Tibial artery (tissue), 4 donors: Measurements from ENCODE around the gene ALDH4A1.

ENCODE experiments used
- DNase-seq, 2 donors: peaks; one replicate each; pipeline ENCODE4 v3.0.0-alpha.2; 2019
- H3K27ac ChIP-seq, 2 donors: fragments of 200-600 bp; sonication (generic) in 1 of 2; 1 replicate in 1 of 2; 2 replicates in 1 of 2; pipeline ENCODE4 v1.5.1; 2018 to 2019; ENCODE audit warnings: mild to moderate bottlenecking in 1 of 2
- H3K27me3 ChIP-seq, 2 donors: fragments of 200-600 bp; sonication (generic) in 1 of 2; one replicate each; pipeline versions ENCODE4 v1.5.1 to v1.6.0; 2016 to 2019
- H3K36me3 ChIP-seq, 3 donors: fragments of 200-600 bp; sonication (generic) in 2 of 3; one replicate each; pipeline ENCODE4 v1.5.1; 2016 to 2019; ENCODE audit warnings: mild to moderate bottlenecking in 2 of 3
- H3K4me1 ChIP-seq, 4 donors: fragments of 200-600 bp; sonication (generic) in 2 of 4; 1 replicate in 3 of 4; 2 replicates in 1 of 4; pipeline ENCODE4 v1.5.1; 2016 to 2019
- H3K4me3 ChIP-seq, 2 donors: fragments of 200-600 bp; sonication (generic) in 1 of 2; 1 replicate in 1 of 2; 2 replicates in 1 of 2; pipeline ENCODE4 v1.5.1; 2018 to 2019; ENCODE audit warnings: mild to moderate bottlenecking in 2 of 2
- H3K9me3 ChIP-seq, 3 donors: fragments of 200-600 bp; sonication (generic) in 1 of 3; one replicate each; pipeline ENCODE4 v1.5.1; 2016 to 2019
- intact Hi-C: fragments of 100-400 bp; cut with DNase I; formaldehyde crosslinking; loops from one replicate; pipeline ENCODE4 v1.15.0; 2023; ENCODE audit warnings: low total_unique reads
- TF ChIP-seq, protein P1 (sequence below), 2 experiments: fragments of 200-600 bp in 1 of 2; fragments of 450-650 bp in 1 of 2; IDR thresholded peaks; one replicate each; pipeline ENCODE4 v1.5.1; 2017 to 2019; ENCODE audit warnings: antibody characterized with exemption in 2 of 2, mild to moderate bottlenecking in 1 of 2, moderate library complexity in 1 of 2

ALDH4A1 gene

DNA sequence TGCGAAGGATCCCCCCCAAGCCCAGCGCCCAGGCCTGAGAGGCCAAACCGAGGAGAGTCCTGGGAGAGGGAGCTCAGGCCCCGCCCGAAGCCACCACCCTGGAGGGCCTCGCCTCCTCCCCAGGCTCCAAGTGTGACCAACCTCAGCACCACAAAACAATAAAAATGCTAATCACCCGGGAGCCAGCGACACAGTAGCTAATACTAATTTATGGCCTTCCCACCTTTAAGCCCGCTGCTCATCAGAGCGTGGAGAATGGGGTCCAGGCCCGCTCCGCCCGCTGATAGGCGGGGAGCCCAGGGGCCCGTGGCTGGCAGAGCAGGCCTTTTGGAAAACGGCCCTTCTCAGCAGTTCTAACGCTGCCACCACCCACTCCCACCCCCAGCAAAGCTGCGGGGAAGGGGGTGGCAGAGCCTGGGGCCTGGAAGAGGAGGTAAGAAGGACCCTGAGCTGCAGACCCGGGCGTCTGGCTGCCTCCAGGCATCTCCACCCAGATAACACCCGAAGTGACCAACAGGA is 22.5 kb downstream of the ALDH4A1 start:
- TF ChIP-seq, protein P1, sequence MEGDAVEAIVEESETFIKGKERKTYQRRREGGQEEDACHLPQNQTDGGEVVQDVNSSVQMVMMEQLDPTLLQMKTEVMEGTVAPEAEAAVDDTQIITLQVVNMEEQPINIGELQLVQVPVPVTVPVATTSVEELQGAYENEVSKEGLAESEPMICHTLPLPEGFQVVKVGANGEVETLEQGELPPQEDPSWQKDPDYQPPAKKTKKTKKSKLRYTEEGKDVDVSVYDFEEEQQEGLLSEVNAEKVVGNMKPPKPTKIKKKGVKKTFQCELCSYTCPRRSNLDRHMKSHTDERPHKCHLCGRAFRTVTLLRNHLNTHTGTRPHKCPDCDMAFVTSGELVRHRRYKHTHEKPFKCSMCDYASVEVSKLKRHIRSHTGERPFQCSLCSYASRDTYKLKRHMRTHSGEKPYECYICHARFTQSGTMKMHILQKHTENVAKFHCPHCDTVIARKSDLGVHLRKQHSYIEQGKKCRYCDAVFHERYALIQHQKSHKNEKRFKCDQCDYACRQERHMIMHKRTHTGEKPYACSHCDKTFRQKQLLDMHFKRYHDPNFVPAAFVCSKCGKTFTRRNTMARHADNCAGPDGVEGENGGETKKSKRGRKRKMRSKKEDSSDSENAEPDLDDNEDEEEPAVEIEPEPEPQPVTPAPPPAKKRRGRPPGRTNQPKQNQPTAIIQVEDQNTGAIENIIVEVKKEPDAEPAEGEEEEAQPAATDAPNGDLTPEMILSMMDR (IDR thresholded peaks at IDR 0.05): no peak
- H3K4me3 ChIP-seq: no peak overlapping the region
- H3K36me3 ChIP-seq: peaks cover 0 to 37% (median 18%) of the 10 kb centered on the region in 3 donors
- intact Hi-C loops: loop anchor here (5.0 to 10.0 kb wide), 2 partner anchors 217 to 285 kb away; no protein-coding TSS in a partner anchor
- no peaks in the 10 kb centered on the region for H3K27me3 ChIP-seq
- no peak for DNase-seq
- no peak overlapping the region for H3K27ac ChIP-seq
- no peaks in the 10 kb centered on the region for H3K9me3 ChIP-seq
- no peaks in the 10 kb centered on the region for H3K4me1 ChIP-seq

DNA sequence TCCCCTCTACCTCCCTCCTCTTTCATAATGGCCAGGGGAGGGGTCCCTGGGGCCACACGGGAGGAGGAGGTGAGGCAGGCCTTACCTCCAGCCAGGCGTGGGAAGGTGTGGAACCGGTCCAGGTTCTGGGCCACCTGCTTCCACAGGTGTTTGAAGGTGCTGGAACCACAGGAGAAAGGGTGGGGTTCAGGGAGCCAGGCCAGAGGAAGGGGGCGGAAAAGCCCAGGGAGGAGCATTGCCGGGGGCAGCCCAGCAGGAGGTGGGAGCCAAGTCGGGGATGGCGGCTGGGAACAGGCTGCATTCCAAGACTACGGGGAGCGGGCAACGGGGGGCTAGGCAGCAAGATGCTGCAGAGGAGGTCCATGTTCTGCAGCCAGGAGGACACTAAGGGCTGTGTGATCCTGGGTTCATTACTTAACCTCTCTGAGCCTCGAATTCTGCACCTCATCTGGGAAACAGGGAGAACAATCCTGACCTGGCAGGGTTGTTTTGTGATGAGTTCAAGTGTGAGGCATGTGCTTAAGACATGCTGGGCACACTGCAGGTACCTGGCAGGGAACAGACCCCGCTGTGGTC is 23.1 kb downstream of the ALDH4A1 start:
- Histone ChIP-seq H3K4me1 (no peaks in the 10 kb centered on the region), H3K27ac (no peak overlapping the region), H3K4me3 (no peak overlapping the region), H3K36me3 (peaks cover 0 to 38% (median 18%) of the 10 kb centered on the region in 3 donors), H3K9me3 (no peaks in the 10 kb centered on the region), H3K27me3 (no peaks in the 10 kb centered on the region)
- TF ChIP-seq, protein P1 (IDR thresholded peaks at IDR 0.05): no peak
- intact Hi-C loops: loop anchor here (10.0 kb wide), 1 partner anchor 285 kb away; no protein-coding TSS in a partner anchor
- DNase-seq: no peak

DNA sequence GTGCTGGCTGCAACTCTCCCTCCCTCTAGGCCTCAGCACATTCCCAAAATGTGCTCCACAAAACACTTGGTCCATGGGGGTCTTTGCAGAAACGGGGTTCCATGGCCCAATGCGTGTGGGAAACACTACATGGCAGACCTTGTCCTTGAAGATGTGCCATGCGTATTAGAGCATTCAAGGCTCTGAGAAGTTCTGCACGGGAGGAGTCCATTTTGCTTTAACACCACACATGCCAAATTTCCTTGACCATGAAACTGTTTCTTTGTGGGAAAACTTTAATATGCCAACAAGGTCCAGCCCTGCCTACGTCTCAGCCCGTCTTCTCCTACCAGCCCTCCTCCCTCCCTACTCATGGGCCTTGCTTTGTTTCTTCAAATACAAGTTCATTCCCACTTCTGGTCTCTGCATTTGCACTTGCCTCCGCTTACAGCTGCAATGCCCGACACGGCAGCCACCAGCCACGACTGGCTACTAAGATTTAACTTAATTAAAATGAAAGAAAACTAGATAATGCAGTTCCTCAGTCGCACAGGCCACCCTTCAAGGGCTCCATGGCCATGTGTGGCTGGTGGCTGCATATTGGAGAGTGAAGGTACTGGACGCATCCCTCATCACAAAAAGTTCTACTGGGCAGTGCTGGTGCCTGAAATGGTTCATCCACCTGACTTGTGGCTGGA is 23.7 kb downstream of the ALDH4A1 start:
- Histone ChIP-seq H3K4me1 (no peaks in the 10 kb centered on the region), H3K36me3 (peaks cover 0 to 43% (median 18%) of the 10 kb centered on the region in 3 donors), H3K27ac (no peak overlapping the region), H3K9me3 (no peaks in the 10 kb centered on the region), H3K4me3 (no peak overlapping the region), H3K27me3 (no peaks in the 10 kb centered on the region)
- intact Hi-C loops: loop anchor here (10.0 kb wide), 1 partner anchor 284 kb away; no protein-coding TSS in a partner anchor
- TF ChIP-seq, protein P1 (IDR thresholded peaks at IDR 0.05): no peak
- no peak for DNase-seq

DNA sequence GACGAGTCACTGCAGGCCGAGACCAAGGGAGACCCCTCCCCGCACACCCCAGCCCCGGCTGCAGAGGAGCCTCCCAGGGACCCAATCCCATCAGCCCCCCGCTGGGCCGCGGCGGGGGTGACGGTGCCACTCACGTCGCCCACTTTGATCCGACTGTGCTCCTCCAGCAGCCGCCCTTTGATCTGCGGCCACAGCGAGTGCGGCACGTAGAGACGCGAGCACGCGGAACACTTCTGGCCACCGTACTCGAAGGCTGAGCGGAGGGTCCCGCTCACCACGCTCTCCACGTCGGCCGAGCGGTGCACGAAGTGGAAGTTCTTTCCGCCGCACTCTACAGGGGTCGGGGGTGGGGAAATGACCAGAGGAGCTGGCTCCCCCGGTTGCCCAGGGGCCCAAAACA is 25.1 kb downstream of the ALDH4A1 start:
- H3K36me3 ChIP-seq: peaks cover 0 to 43% (median 19%) of the 10 kb centered on the region in 3 donors
- DNase-seq: no peak
- TF ChIP-seq, protein P1 (IDR thresholded peaks at IDR 0.05): no peak

DNA sequence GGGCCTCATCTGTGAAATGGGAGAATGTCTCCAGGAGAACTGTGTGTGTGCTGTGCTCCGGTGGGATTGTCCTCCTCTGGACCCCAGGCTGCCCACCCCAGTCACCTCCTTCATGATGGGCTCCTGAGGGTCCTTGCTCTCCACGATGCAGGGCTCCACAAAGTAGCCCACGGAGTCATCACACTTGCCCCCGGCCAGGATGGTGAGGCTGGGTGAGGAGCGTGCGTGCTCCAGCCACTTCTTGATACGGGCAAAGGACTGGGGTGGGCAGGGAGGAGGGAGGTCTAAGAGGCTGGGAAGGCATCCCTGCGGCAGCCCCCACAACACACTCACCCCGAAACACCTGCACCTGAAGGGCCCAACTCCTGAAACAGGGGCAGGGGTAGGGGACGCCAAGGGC is 26.1 kb downstream of the ALDH4A1 start:
- no peak for DNase-seq
- Histone ChIP-seq H3K27ac (no peak overlapping the region), H3K27me3 (no peaks in the 10 kb centered on the region), H3K4me1 (no peaks in the 10 kb centered on the region), H3K4me3 (no peak overlapping the region), H3K36me3 (peaks cover 0 to 43% (median 13%) of the 10 kb centered on the region in 3 donors), H3K9me3 (no peaks in the 10 kb centered on the region)
- TF ChIP-seq, protein P1 (IDR thresholded peaks at IDR 0.05): no peak
- intact Hi-C loops: loop anchor here (10.0 kb wide), 1 partner anchor 281 kb away; no protein-coding TSS in a partner anchor

More for the DNA sequence above, 25.1 kb downstream of the ALDH4A1 start:
- Histone ChIP-seq H3K4me1 (no peaks in the 10 kb centered on the region), H3K4me3 (no peak overlapping the region), H3K9me3 (no peaks in the 10 kb centered on the region), H3K27ac (no peak overlapping the region), H3K27me3 (no peaks in the 10 kb centered on the region)
- intact Hi-C loops: loop anchor here (10.0 kb wide), 1 partner anchor 282 kb away; no protein-coding TSS in a partner anchor
